Activated T-helper 2 cell treated with anti-CD3 and anti-CD28 coated beads, Interferon-gamma antibody, Interleukin-2, Interleukin-4, amounts not matched to agents 10 μg/mL and 5 μg/mL and 100 μg/mL, durations not matched to agents 14 hours and 24 hours and 36 hours (primary cell): ENCODE measurements around the gene PHLDA2. TPM values are rescaled to one million over a fixed set of nuclear protein-coding genes. Genes with fewer than 3 reads are reported as not detected.

Experiments
- DNase-seq: peaks from one replicate; pipeline ENCODE4 v3.0.0; 2021; ENCODE audit warnings: low spot score
- H3K27ac Mint-ChIP-seq: one replicate; pipeline ENCODE4 v1.8.0; 2021; ENCODE audit warnings: mixed read lengths
- H3K27me3 Mint-ChIP-seq: one replicate; pipeline ENCODE4 v1.8.0; 2021; ENCODE audit warnings: low read depth, mixed read lengths
- H3K36me3 Mint-ChIP-seq: one replicate; pipeline ENCODE4 v1.8.0; 2021; ENCODE audit warnings: low read depth, mixed read lengths
- H3K4me1 Mint-ChIP-seq: one replicate; pipeline ENCODE4 v1.8.0; 2021; ENCODE audit warnings: low read depth, mixed read lengths
- H3K4me3 Mint-ChIP-seq: one replicate; pipeline ENCODE4 v1.8.0; 2021; ENCODE audit warnings: low read depth, mild to moderate bottlenecking, moderate library complexity, mixed read lengths
- H3K9me3 Mint-ChIP-seq: one replicate; pipeline ENCODE4 v1.8.0; 2021; ENCODE audit warnings: mixed read lengths
- intact Hi-C: fragments of 100-400 bp; cut with micrococcal nuclease; formaldehyde crosslinking; loops from one replicate; pipeline ENCODE4 v1.15.1; 2023
- total RNA-seq: library from RNA; stranded (reverse); gene quantifications from 2 replicates; pipeline ENCODE4 v1.2.3, GENCODE V29; 2022

The PHLDA2 gene
- 34.5 and 34.7 TPM in 2 replicates for total RNA-seq

DNA sequence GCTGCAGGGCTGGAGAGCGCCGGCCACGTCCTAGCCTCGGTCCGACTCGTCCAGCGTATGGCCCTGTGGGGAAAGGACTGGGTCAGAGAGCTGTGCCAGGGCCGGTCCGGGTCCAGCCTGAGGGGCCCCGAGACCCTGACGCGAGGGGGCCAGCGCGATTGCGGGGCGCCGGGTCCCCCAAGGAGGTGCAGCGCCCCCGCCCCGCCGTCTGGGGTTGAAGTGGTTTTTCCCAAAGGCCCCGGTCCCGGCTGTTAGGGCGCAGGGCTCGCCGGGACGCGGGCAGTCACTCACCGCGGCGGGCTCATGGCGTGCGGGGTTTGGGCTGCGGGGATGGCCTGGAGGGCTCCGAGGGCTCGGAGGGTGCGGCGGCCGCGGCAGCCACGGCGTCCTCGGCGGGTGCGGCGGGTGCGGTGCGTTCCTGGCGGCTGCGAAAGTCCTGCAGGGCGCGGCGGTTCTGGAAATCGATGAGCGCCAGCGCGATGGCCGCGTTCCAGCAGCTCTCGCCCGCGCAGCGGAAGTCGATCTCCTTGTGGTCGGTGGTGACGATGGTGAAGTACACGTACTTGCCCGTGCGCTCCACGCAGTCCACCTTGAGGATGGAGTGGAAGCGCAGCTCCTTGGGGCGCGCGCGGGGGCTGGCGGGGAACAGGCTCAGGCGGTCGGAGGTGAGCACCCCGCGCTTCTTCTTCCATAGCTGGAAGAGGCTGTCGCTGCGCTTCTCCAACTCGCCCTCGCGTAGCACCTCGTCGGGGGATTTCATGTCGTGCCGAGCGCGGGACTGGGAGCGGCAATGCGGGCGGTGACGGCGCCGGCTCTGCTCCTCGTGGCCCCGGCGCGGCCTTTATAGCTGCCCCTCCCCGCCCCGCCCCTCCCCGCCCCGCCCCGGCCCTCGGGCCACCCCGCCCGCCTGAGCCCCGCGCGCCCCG, at the start of gene PHLDA2:
TSS of gene PHLDA2 (minus strand) at position 816 of the 926 bp plus-strand sequence. CDS start at position 760, 56 bp downstream.
- intact Hi-C loops = no loop called here
- DNase-seq = peak; percentile 61
- Mint-ChIP-seq H3K4me3 (peak within 1 kb of the TSS; percentile 87), H3K9me3 (no peaks in the 10 kb centered on the region), H3K27me3 (peaks cover 15% of the 10 kb centered on the region), H3K27ac (peak within 1 kb of the TSS; percentile 92), H3K4me1 (peaks cover 24% of the 10 kb centered on the region), H3K36me3 (peaks cover 6% of the 10 kb centered on the region)

- Mint-ChIP-seq H3K9me3 (no peaks in the 10 kb centered on the region), H3K27ac (peak overlapping the region; percentile 44), H3K4me1 (peaks cover 23% of the 10 kb centered on the region), H3K4me3 (no peak overlapping the region), H3K27me3 (no peaks in the 10 kb centered on the region), H3K36me3 (peaks cover 65% of the 10 kb centered on the region)
- intact Hi-C loops = no loop called here
- DNase-seq = no peak
Measured at GRCh38 chr11:2977113-2977512, 47.9 kb upstream of the PHLDA2 start.

DNA sequence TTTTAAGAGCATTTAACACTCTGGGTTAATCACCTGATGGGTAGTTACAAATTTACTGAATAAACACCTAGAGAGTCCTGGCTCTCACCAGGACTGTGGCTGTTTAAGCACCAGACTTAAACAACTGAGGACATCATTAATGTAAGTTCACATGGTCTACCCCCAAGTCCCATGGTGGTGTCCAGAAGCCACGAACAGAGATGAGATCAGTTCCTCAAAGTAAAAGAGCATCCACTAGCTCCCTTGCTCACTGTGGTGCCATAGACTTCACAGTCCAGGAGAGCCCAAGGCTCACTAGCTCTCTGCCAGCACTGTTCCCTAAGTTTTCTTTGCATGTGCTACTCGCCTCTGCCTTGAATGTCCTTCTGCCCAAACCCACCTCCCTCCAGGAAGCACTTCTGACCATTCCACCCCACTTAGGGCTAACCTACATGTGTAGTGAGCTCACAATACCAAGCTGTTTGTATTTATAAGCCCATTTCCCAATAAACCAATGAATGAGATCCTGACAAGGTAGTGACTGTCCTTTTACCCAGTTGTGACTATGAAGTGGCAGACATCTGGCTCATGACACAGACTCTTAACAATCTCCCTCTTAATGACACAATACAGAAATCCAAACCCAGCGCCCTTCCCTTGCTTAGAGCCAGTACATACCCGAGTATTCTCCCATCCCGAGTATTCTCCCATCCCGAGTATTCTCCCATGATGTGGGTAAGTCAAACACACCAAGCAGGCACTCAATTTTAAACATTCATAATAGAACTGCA, 47.3 kb upstream of the PHLDA2 start:
- Mint-ChIP-seq H3K27ac (peak overlapping the region; percentile 3), H3K9me3 (no peaks in the 10 kb centered on the region), H3K4me3 (no peak overlapping the region), H3K36me3 (peaks cover 66% of the 10 kb centered on the region), H3K27me3 (no peaks in the 10 kb centered on the region), H3K4me1 (peaks cover 18% of the 10 kb centered on the region)
- DNase-seq = no peak
- intact Hi-C loops = no loop called here

GRCh38 chr11:2975594-2975993, 46.4 kb upstream of the PHLDA2 start:
- no peak for DNase-seq
- intact Hi-C loops = loop anchor here (1.0 kb wide), 2 partner anchors 13 to 46 kb away; no protein-coding TSS in a partner anchor
- Mint-ChIP-seq H3K36me3 (peaks cover 75% of the 10 kb centered on the region), H3K9me3 (no peaks in the 10 kb centered on the region), H3K27ac (no peak overlapping the region), H3K4me1 (peaks cover 18% of the 10 kb centered on the region), H3K27me3 (no peaks in the 10 kb centered on the region), H3K4me3 (no peak overlapping the region)

- Mint-ChIP-seq H3K9me3 (no peaks in the 10 kb centered on the region), H3K36me3 (peaks cover 88% of the 10 kb centered on the region), H3K4me3 (no peak overlapping the region), H3K4me1 (peaks cover 16% of the 10 kb centered on the region), H3K27ac (peak overlapping the region; percentile 4), H3K27me3 (no peaks in the 10 kb centered on the region)
- DNase-seq = no peak
- intact Hi-C loops = no loop called here
Measured at GRCh38 chr11:2974272-2974671, 45.1 kb upstream of the PHLDA2 start.

DNA sequence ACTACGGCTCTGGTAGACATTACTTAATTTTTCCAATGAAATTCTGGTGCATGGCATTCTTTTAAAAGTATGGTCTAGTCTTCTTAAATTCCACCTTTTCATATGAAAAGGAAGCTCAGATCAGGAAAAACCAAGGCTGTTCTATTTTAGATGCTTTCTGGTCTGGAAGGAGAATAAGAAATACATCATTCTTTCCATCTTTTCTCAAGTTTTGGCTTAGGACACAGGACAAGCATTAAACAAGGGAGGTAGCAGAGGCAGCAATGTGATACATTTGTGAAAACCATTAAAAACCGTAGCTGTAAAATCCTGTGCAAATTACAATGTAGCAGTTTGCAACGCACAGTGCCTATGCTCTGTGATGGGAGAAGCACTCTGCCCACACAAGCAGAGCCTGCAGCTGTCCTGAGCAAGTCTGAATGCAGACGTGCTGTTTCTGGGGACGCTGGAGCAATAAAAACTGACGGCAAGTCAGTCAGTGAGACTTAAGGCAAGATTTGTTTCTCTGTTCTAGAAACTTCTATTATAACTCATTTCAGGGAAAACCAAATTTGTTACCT, 39.2 kb upstream of the PHLDA2 start:
- no peaks in the 10 kb centered on the region for H3K9me3 Mint-ChIP-seq
- no peak for DNase-seq
- no peak overlapping the region for H3K4me3 Mint-ChIP-seq
- peaks cover 15% of the 10 kb centered on the region for H3K4me1 Mint-ChIP-seq
- intact Hi-C loops = no loop called here
- peaks cover 93% of the 10 kb centered on the region for H3K36me3 Mint-ChIP-seq
- no peaks in the 10 kb centered on the region for H3K27me3 Mint-ChIP-seq
- no peak overlapping the region for H3K27ac Mint-ChIP-seq

DNA sequence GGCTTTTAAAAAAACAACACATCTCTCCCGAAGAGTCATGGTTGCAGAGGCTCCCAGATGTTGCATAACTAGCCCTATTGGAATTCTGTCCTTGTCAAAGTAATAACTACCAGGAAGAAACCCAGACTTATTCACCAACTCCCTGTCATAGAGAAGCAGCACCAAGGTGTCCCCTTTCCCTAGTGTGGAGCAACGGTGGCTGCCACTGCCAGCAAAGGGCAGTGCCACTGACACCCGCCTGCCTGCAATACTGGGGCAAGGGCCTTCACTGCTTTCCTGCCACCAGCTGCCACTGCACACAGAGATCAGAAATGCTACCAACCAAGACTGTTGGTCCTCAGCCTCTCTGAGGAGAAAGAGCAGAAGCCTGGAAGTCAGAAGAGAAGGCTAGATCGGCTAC, 35.6 kb upstream of the PHLDA2 start:
- H3K27ac Mint-ChIP-seq = no peak overlapping the region
- no peaks in the 10 kb centered on the region for H3K27me3 Mint-ChIP-seq
- no peaks in the 10 kb centered on the region for H3K9me3 Mint-ChIP-seq
- no peak overlapping the region for H3K4me3 Mint-ChIP-seq
- intact Hi-C loops = no loop called here
- no peak for DNase-seq
- H3K4me1 Mint-ChIP-seq = peaks cover 25% of the 10 kb centered on the region
- H3K36me3 Mint-ChIP-seq = peaks cover 91% of the 10 kb centered on the region

- no peaks in the 10 kb centered on the region for H3K27me3 Mint-ChIP-seq
- H3K4me3 Mint-ChIP-seq = no peak overlapping the region
- H3K36me3 Mint-ChIP-seq = peaks cover 93% of the 10 kb centered on the region
- intact Hi-C loops = no loop called here
- H3K9me3 Mint-ChIP-seq = no peaks in the 10 kb centered on the region
- H3K4me1 Mint-ChIP-seq = peaks cover 25% of the 10 kb centered on the region
- H3K27ac Mint-ChIP-seq = no peak overlapping the region
- DNase-seq = no peak
Measured at GRCh38 chr11:2963761-2964160, 34.5 kb upstream of the PHLDA2 start.

- intact Hi-C loops = no loop called here
- Mint-ChIP-seq H3K27me3 (no peaks in the 10 kb centered on the region), H3K27ac (no peak overlapping the region), H3K4me1 (peaks cover 25% of the 10 kb centered on the region), H3K9me3 (no peaks in the 10 kb centered on the region), H3K36me3 (peaks cover 93% of the 10 kb centered on the region), H3K4me3 (no peak overlapping the region)
- DNase-seq = no peak
Measured at GRCh38 chr11:2963112-2963754, 34.0 kb upstream of the PHLDA2 start.

- Mint-ChIP-seq H3K27me3 (no peaks in the 10 kb centered on the region), H3K36me3 (peaks cover 93% of the 10 kb centered on the region), H3K9me3 (no peaks in the 10 kb centered on the region), H3K4me1 (peaks cover 21% of the 10 kb centered on the region), H3K4me3 (no peak overlapping the region), H3K27ac (peak overlapping the region; percentile 59)
- intact Hi-C loops = no loop called here
- no peak for DNase-seq
Measured at GRCh38 chr11:2961080-2961479, 31.9 kb upstream of the PHLDA2 start.

- Mint-ChIP-seq H3K9me3 (no peaks in the 10 kb centered on the region), H3K4me1 (peaks cover 24% of the 10 kb centered on the region), H3K27me3 (no peaks in the 10 kb centered on the region), H3K4me3 (no peak overlapping the region), H3K36me3 (peaks cover 93% of the 10 kb centered on the region), H3K27ac (no peak overlapping the region)
- DNase-seq = no peak
- intact Hi-C loops = no loop called here
Measured at GRCh38 chr11:2960139-2960538, 30.9 kb upstream of the PHLDA2 start.

DNA sequence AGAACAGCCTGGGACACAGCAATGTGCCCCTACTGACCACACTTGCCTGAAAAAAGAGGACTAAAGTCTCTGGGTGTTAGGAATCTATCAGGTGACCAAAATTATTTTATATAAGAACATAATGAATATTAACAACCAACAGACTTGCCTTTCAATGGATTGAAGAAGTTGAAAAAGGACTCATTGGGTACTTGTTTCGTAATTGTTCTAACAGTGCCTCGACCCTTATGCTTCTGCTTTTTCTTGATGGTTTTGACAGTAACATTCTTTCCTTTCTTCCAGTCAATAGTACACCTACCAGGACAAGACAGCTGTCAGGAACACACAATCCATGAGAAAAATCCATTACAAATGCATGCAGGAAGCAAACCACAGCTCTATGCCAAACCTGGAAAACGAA, 29.0 kb upstream of the PHLDA2 start:
- no peaks in the 10 kb centered on the region for H3K9me3 Mint-ChIP-seq
- no peak overlapping the region for H3K27ac Mint-ChIP-seq
- no peak overlapping the region for H3K4me3 Mint-ChIP-seq
- H3K4me1 Mint-ChIP-seq = peaks cover 25% of the 10 kb centered on the region
- no peak for DNase-seq
- peaks cover 92% of the 10 kb centered on the region for H3K36me3 Mint-ChIP-seq
- intact Hi-C loops = no loop called here
- no peaks in the 10 kb centered on the region for H3K27me3 Mint-ChIP-seq
